DOHH2 (cell line): ENCODE measurements around the gene CACNA1B.

Source experiments
- H3F3A ChIP-seq: fragments of 200-600 bp; sonication (generic), shearing (Covaris generic); 2 replicates; pipeline ENCODE4 v1.6.0; 2016; ENCODE audit warnings: antibody characterized with exemption, mild to moderate bottlenecking; ENCODE audit not compliant: control insufficient read depth, insufficient read depth
- H3K27ac ChIP-seq: fragments of 200-600 bp; sonication (generic); 2 replicates; pipeline ENCODE4 v1.5.1; 2014; ENCODE audit warnings: low read depth, mild to moderate bottlenecking, low read length, moderate library complexity
- H3K27me3 ChIP-seq: fragments of 200-600 bp; sonication (generic); 2 replicates; pipeline ENCODE4 v1.6.1; 2014; ENCODE audit warnings: mild to moderate bottlenecking, low read length, mixed read lengths; ENCODE audit not compliant: control insufficient read depth
- H3K36me3 ChIP-seq: fragments of 200-600 bp; sonication (generic); 2 replicates; pipeline ENCODE4 v1.6.1; 2014; ENCODE audit warnings: mild to moderate bottlenecking, low read length, moderate library complexity, mixed read lengths; ENCODE audit not compliant: control insufficient read depth
- H3K4me1 ChIP-seq: fragments of 200-600 bp; sonication (generic); 2 replicates; pipeline ENCODE4 v1.6.1; 2014; ENCODE audit warnings: mild to moderate bottlenecking, low read length, mixed read lengths; ENCODE audit not compliant: control insufficient read depth
- H3K4me2 ChIP-seq: fragments of 200-600 bp; sonication (generic); 2 replicates; pipeline ENCODE4 v1.6.0; 2014; ENCODE audit warnings: mild to moderate bottlenecking, low read length, moderate library complexity
- H3K4me3 ChIP-seq: fragments of 200-600 bp; sonication (generic); 2 replicates; pipeline ENCODE4 v1.5.1; 2014; ENCODE audit warnings: mild to moderate bottlenecking, low read length, mixed read lengths
- H3K79me2 ChIP-seq: fragments of 200-600 bp; sonication (generic); 2 replicates; pipeline ENCODE4 v1.6.1; 2014; ENCODE audit warnings: mild to moderate bottlenecking, low read length, mixed read lengths; ENCODE audit not compliant: control insufficient read depth
- H3K9me2 ChIP-seq: fragments of 200-600 bp; sonication (generic); replicated peaks from 2 replicates; pipeline ENCODE4 v1.6.1; 2014; ENCODE audit warnings: mild to moderate bottlenecking, low read length, mixed read lengths; ENCODE audit not compliant: control insufficient read depth
- H3K9me3 ChIP-seq: fragments of 200-600 bp; sonication (generic); 2 replicates; pipeline ENCODE4 v1.6.1; 2014; ENCODE audit warnings: antibody characterized with exemption, low read length, mixed read lengths; ENCODE audit not compliant: control insufficient read depth, insufficient read depth
- H4K20me1 ChIP-seq: fragments of 200-600 bp; sonication (generic); 2 replicates; pipeline ENCODE4 v1.6.0; 2014; ENCODE audit warnings: low read depth, mild to moderate bottlenecking, antibody characterized with exemption, low read length, moderate library complexity; ENCODE audit not compliant: control insufficient read depth, insufficient read depth
- EZH2phosphoT487 ChIP-seq: fragments of 200-600 bp; sonication (generic); IDR thresholded peaks from 2 replicates; pipeline ENCODE4 v1.6.1; 2017; ENCODE audit warnings: borderline replicate concordance, mild to moderate bottlenecking, antibody characterized with exemption, low read length, moderate library complexity, mixed read lengths
- TF ChIP-seq, protein P1 (sequence below): fragments of 200-600 bp; sonication (generic); IDR thresholded peaks from one replicate; pipeline ENCODE4 v1.5.1; 2014; ENCODE audit warnings: antibody characterized with exemption, mild to moderate bottlenecking, low read depth, low read length; ENCODE audit not compliant: poor library complexity, severe bottlenecking

Gene CACNA1B

DNA sequence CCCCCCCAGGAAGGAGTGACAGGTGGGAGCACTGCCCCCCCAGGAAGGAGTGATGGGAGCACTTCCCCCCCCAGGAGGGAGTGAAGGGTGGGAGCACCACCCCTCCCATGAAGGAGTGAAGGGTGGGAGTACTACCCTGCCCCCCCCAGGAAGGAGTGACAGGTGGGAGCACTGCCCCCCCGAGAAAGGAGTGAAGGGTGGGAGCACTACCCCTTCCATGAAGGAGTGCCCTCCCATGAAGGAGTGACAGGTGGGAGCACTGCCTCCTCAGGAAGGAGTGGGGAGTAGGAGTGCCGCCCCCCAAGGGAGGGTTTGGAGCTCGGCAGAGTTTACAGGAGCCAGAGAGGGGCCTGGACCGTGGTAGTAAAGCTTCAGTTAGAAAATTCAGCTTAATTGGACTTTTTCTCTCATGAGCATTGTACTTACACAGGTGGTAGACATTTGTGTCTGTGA is 100.7 kb downstream of the CACNA1B start:
- no peaks in the 10 kb centered on the region for H3K36me3 ChIP-seq
- H3K27me3 ChIP-seq = no peaks in the 10 kb centered on the region
- no peak for TF ChIP-seq EZH2phosphoT487
- TF ChIP-seq, protein P1, sequence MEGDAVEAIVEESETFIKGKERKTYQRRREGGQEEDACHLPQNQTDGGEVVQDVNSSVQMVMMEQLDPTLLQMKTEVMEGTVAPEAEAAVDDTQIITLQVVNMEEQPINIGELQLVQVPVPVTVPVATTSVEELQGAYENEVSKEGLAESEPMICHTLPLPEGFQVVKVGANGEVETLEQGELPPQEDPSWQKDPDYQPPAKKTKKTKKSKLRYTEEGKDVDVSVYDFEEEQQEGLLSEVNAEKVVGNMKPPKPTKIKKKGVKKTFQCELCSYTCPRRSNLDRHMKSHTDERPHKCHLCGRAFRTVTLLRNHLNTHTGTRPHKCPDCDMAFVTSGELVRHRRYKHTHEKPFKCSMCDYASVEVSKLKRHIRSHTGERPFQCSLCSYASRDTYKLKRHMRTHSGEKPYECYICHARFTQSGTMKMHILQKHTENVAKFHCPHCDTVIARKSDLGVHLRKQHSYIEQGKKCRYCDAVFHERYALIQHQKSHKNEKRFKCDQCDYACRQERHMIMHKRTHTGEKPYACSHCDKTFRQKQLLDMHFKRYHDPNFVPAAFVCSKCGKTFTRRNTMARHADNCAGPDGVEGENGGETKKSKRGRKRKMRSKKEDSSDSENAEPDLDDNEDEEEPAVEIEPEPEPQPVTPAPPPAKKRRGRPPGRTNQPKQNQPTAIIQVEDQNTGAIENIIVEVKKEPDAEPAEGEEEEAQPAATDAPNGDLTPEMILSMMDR = no peak
- H3K4me3 ChIP-seq = no peak overlapping the region
- no peaks in the 10 kb centered on the region for H4K20me1 ChIP-seq
- no peak overlapping the region for H3K27ac ChIP-seq
- H3K79me2 ChIP-seq = no peaks in the 10 kb centered on the region
- H3K4me2 ChIP-seq = no peak overlapping the region
- H3K9me2 ChIP-seq = no peaks in the 10 kb centered on the region
- H3K9me3 ChIP-seq = no peaks in the 10 kb centered on the region
- H3K4me1 ChIP-seq = no peaks in the 10 kb centered on the region
- H3F3A ChIP-seq = no peaks in the 10 kb centered on the region

DNA sequence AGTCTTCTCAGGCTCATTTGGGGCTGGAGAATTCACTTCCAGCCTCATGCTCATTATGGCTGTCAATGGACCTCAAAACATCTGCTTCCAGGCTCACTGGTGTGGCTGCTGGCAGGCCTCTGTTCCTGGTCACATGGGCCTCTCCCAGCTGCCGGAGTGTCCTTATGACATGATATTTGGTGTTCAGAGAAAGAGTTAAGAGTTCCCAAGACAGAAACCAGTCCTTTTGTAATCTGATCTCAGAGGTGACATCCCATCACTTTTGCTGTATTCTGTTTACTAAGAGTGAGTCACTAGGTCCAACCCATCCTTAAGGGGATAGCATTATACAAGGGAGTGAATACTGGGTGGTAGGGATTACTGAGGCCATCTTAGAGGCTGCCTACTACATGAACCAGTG is 104.6 kb downstream of the CACNA1B start:
- H3K9me3 ChIP-seq = no peaks in the 10 kb centered on the region
- no peaks in the 10 kb centered on the region for H3K27me3 ChIP-seq
- no peak for TF ChIP-seq EZH2phosphoT487
- TF ChIP-seq, protein P1 = no peak
- H3K79me2 ChIP-seq = no peaks in the 10 kb centered on the region
- H3K4me3 ChIP-seq = no peak overlapping the region
- no peaks in the 10 kb centered on the region for H3F3A ChIP-seq
- no peak overlapping the region for H3K4me2 ChIP-seq
- no peak overlapping the region for H3K27ac ChIP-seq
- H4K20me1 ChIP-seq = no peaks in the 10 kb centered on the region
- no peaks in the 10 kb centered on the region for H3K4me1 ChIP-seq
- no peaks in the 10 kb centered on the region for H3K36me3 ChIP-seq
- no peaks in the 10 kb centered on the region for H3K9me2 ChIP-seq

DNA sequence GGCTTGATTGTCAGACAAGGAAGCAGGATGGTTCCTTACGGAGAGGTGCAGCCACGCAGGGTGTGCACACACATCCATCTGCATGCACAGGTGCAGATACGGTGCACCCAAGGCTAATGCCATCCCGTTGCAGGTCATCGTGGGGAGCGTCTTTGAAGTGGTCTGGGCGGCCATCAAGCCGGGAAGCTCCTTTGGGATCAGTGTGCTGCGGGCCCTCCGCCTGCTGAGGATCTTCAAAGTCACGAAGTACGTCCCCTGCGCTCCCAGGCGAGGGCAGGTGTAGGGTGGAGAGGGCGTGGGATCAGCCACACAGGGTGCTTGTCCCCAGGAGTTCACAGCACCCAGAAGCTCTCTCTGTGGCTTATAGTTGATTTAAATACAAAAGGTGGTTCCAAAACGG is 106.4 kb downstream of the CACNA1B start:
- no peak overlapping the region for H3K4me3 ChIP-seq
- no peaks in the 10 kb centered on the region for H3K27me3 ChIP-seq
- H4K20me1 ChIP-seq = no peaks in the 10 kb centered on the region
- H3K79me2 ChIP-seq = no peaks in the 10 kb centered on the region
- no peaks in the 10 kb centered on the region for H3K36me3 ChIP-seq
- no peak for TF ChIP-seq EZH2phosphoT487
- TF ChIP-seq, protein P1 = no peak
- no peaks in the 10 kb centered on the region for H3K4me1 ChIP-seq
- H3K9me3 ChIP-seq = no peaks in the 10 kb centered on the region
- no peaks in the 10 kb centered on the region for H3F3A ChIP-seq
- no peak overlapping the region for H3K4me2 ChIP-seq
- no peaks in the 10 kb centered on the region for H3K9me2 ChIP-seq
- no peak overlapping the region for H3K27ac ChIP-seq
